Urinary bladder (tissue), 4 donors: ENCODE measurements around the gene MRPS30. TPM values are rescaled to one million over a fixed set of nuclear protein-coding genes. Genes with fewer than 3 reads are reported as not detected.
"Not testable (repeated sequence)": the region's sequence is repeated elsewhere in the genome, so short reads cannot be mapped to it uniquely, and the experiment has no call there.

Experiments
- DNase-seq: peaks from one replicate; pipeline ENCODE4 v3.0.0-alpha.2; 2015; ENCODE audit errors: extremely low spot score
- H3K27ac ChIP-seq: one replicate; pipeline ENCODE4 v1.5.1; 2013; ENCODE audit warnings: low read depth, mild to moderate bottlenecking, moderate library complexity
- H3K36me3 ChIP-seq: one replicate; pipeline ENCODE4 v1.6.1; 2013; ENCODE audit warnings: mild to moderate bottlenecking, moderate library complexity; ENCODE audit not compliant: insufficient read depth
- H3K4me1 ChIP-seq: one replicate; pipeline ENCODE4 v1.6.1; 2013; ENCODE audit warnings: mild to moderate bottlenecking, moderate library complexity; ENCODE audit not compliant: insufficient read depth
- H3K4me3 ChIP-seq: one replicate; pipeline ENCODE4 v1.5.1; 2013; ENCODE audit warnings: low read depth, low read length
- WGBS: extraction: QIAGEN DNeasy Blood & Tissue Kit; methylation state at CpG from one replicate; pipeline ENCODE4 v1.1.7; 2013; 5-methylcytosine and 5-hydroxymethylcytosine counted together
- polyA plus RNA-seq: library from polyadenylated mRNA; stranded (reverse); fragments of 200-250 nt; gene quantifications from one replicate; pipeline ENCODE4 v1.2.3, GENCODE V29; 2013
- total RNA-seq: library from RNA; depleted of rRNA; stranded (reverse); fragments of >200 nt; gene quantifications from one replicate; pipeline ENCODE4 v1.2.3, GENCODE V29; 2014
- donor health status: healthy with polysubstance abuse.
- donor health status: healthy.

The MRPS30 gene
- total and polyA plus RNA-seq, 2 donors: 29.7 to 122 TPM

DNA sequence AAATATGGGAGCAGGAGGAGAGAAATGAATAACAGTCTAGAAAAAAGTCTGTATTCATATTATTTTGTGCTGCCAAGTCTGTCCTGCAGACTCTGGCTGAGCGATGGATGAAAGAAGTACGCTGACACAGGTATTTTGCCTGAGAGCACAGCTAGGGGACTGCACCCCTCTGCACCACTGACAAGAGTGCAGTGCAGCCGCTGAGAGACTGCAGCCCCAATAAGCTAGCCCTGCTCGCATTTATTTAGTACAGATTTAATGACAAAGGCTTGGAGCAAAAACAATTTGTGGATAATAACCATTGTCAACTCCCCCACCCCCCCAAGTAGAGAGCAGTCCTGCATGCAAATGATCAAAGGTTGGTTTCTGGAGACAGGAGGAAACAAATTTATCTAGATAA lies 13.3 kb upstream of the MRPS30 start:
- no peak for DNase-seq
- Histone ChIP-seq H3K4me1 (no peaks in the 10 kb centered on the region), H3K36me3 (no peaks in the 10 kb centered on the region), H3K4me3 (no peak overlapping the region), H3K27ac (no peak overlapping the region)
- 96% methylated on average over 4 of the region's 4 CpGs for WGBS

DNA sequence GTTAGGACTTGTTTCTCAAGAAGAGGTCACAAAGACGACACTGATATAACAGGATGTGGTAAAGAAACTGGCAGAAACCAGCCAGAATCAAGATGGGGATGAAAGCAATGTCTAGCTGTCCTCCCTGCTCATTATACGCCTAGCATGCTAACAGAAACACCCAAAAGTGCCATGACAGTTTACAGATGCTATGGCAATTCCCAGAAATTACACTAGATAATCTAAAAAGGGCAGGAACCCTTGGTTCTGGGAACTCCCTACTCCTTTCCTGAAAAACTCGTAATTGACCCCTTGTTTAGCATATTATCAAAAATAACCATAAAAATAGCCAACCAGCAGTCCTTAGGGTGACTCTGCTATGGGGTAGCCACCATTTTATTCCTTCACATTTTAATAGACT lies 10.9 kb upstream of the MRPS30 start:
- H3K36me3 ChIP-seq: no peaks in the 10 kb centered on the region
- H3K4me3 ChIP-seq: no peak overlapping the region
- H3K4me1 ChIP-seq: no peaks in the 10 kb centered on the region
- no peak for DNase-seq
- 83% methylated on average over 3 of the region's 3 CpGs for WGBS
- H3K27ac ChIP-seq: no peak overlapping the region

DNA sequence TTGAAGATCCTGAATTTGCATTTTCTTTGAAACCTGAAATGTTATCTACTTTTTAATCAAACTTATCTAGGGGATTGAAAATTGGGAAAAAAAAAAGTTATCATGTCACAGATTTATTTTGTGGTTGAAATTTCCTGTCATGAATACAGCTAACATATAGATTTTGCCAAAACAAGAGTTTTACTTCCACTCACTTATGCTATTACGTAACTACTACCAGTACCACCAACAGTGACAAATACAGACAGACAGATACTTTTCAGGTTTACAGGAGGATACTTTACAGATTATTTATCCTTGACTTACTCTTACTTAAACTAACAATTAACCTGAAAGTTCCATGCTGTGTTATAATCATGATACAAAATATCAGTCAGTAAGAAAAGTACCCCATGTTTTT lies 6.8 kb upstream of the MRPS30 start:
- Histone ChIP-seq H3K36me3 (no peaks in the 10 kb centered on the region), H3K4me3 (no peak overlapping the region), H3K4me1 (no peaks in the 10 kb centered on the region), H3K27ac (no peak overlapping the region)
- no peak for DNase-seq
- 90% methylated on average over 1 of the region's 1 CpG for WGBS

DNA sequence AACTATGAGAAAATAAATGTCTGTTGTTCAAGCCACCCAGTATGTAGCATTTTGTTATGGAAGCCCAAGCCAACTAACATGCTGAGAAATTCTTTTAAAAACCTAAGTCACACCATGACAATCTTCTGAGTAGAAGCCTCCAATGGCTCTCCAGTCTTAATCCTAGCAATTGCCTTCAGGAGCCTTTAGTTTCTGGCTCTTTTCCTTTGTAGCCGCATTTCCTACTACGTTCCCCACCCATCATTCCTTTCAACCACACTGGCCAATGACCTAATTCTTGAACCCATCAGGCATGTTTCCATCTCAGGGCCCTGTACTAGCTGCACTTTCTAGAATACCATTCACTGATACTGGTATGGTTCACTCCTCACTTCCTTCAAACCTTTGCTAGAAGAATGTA lies 2.1 kb upstream of the MRPS30 start:
- no peak overlapping the region for H3K4me3 ChIP-seq
- H3K36me3 ChIP-seq: no peaks in the 10 kb centered on the region
- H3K27ac ChIP-seq: no peak overlapping the region
- WGBS: 91% methylated on average over 2 of the region's 2 CpGs
- DNase-seq: no peak
- H3K4me1 ChIP-seq: no peaks in the 10 kb centered on the region

DNA sequence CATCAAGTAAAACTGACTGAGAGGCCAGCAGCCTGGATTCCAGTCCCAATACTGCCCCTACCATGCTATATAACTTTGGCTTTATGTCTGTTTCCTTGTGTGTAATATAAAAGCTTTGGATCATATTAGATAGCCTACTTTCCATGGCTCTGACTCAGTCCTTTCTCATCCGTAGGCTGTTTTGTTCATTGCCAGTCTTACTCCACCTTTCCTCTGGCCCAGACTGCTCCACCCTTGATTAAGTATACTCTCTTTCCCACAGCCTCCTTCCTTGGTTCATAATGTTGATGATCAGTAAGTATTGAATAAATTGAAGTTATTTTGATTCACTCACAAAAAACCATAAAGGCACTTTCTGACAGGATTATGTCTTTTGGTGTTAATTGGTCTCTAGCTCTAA lies 1.5 kb upstream of the MRPS30 start:
- no peak for DNase-seq
- Histone ChIP-seq H3K4me3 (no peak overlapping the region), H3K27ac (no peak overlapping the region), H3K36me3 (no peaks in the 10 kb centered on the region), H3K4me1 (no peaks in the 10 kb centered on the region)
- 55% methylated on average over 1 of the region's 1 CpG for WGBS

DNA sequence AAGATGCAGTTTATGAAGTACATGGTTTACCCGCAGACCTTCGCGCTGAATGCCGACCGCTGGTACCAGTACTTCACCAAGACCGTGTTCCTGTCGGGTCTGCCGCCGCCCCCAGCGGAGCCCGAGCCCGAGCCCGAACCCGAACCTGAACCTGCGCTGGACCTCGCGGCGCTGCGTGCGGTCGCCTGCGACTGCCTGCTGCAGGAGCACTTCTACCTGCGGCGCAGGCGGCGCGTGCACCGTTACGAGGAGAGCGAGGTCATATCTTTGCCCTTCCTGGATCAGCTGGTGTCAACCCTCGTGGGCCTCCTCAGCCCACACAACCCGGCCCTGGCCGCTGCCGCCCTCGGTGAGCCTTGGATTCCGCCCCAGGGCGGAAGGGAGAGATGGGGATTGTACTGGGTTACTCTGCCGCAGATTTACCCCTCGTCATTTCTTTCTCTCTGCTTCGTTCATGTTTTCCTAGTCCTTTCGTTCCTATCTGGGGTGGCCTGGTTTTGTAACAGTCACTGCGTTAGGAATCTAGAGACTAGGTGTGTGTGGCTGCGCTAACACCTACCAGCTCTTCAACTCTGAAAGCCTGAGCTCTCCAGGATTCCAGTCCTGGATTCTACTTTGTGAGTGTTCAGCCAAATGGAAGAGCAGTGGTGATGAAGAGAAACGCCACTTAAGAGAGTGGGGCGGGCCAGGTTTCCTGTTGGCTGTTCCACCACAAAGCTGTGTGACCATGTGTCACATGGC lies 638 bp downstream of the MRPS30 start:
- H3K36me3 ChIP-seq: no peaks in the 10 kb centered on the region
- peak overlapping the region; percentile 60 for H3K27ac ChIP-seq
- under 1% methylated on average over 45 of the region's 45 CpGs for WGBS
- H3K4me3 ChIP-seq: peak overlapping the region; percentile 91
- H3K4me1 ChIP-seq: no peaks in the 10 kb centered on the region
- peak; percentile 20 for DNase-seq

DNA sequence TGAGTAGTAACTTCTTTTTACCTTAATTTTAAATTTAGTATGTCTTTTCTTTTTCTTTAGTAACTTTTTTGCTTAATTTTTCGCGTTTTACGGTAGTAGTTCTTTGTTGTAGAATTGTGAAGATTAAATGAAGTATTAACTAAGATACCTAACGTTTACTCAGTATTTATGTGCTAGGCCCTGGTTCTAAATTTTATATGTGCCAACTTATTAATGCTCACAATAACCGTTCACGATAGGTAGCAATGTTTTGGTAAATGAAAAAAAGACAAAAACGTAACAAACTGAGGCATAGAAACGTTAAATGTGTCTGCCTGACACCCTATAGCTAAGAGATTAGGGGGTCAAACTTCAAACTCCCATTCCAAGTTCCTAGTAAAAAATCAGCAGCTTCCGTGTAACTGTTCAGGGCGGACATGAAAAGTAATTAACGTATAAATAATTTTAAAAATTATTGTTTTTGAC lies 1.2 kb downstream of the MRPS30 start:
- H3K4me3 ChIP-seq: peak overlapping the region; percentile 91
- H3K36me3 ChIP-seq: no peaks in the 10 kb centered on the region
- H3K27ac ChIP-seq: no peak overlapping the region
- WGBS: 16% methylated on average over 11 of the region's 11 CpGs
- no peaks in the 10 kb centered on the region for H3K4me1 ChIP-seq
- DNase-seq: no peak

DNA sequence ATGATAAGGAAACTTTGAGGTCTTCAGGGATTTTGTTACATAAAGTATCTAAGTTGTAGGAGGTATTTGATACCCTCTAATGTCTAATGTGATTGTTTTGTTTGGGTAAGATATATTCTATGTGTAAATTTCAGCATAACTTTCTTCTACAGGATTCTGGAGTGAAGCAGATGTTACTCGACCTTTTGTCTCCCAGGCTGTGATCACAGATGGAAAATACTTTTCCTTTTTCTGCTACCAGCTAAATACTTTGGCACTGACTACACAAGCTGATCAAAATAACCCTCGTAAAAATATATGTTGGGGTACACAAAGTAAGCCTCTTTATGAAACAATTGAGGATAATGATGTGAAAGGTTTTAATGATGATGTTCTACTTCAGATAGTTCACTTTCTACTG lies 6.0 kb downstream of the MRPS30 start:
- 76% methylated on average over 2 of the region's 2 CpGs for WGBS
- Histone ChIP-seq H3K4me3 (no peak overlapping the region), H3K27ac (no peak overlapping the region), H3K36me3 (peaks cover 4% of the 10 kb centered on the region), H3K4me1 (no peaks in the 10 kb centered on the region)
- DNase-seq: no peak

DNA sequence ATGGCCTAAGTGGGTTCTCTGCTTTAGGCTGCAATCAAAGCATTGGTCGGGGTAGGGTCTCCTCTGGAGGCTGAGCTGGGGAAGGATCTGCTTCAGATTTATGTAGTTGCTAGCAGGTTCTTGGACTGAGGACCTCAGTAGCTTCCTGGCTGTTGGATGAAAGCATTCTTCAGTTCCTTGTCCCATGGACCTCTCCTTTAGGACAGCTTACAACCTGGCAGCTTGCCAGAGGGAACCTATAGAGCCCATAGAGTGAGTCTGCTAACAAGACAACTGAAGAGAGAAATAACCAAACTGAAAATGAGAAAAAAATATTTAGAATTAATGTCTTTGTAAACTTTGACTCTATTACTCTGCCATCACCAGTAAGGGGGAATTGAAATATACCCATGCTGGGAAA lies 12.4 kb downstream of the MRPS30 start:
- 95% methylated on average over 1 of the region's 1 CpG for WGBS
- Histone ChIP-seq H3K27ac (no peak overlapping the region), H3K36me3 (peaks cover 6% of the 10 kb centered on the region), H3K4me1 (no peaks in the 10 kb centered on the region), H3K4me3 (no peak overlapping the region)
- no peak for DNase-seq

DNA sequence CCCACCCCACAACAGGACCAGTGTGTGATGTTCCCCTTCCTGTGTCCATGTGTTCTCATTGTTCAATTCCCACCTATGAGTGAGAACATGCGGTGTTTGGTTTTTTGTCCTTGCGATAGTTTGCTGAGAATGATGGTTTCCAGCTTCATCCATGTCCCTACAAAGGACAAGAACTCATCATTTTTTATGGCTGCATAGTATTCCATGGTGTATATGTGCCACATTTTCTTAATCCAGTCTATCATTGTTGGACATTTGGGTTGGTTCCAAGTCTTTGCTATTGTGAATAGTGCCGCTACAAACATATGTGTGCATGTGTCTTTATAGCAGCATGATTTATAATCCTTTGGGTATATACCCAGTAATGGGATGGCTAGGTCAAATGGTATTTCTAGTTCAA lies 15.9 kb downstream of the MRPS30 start:
- DNase-seq: not testable (repeated sequence)

DNA sequence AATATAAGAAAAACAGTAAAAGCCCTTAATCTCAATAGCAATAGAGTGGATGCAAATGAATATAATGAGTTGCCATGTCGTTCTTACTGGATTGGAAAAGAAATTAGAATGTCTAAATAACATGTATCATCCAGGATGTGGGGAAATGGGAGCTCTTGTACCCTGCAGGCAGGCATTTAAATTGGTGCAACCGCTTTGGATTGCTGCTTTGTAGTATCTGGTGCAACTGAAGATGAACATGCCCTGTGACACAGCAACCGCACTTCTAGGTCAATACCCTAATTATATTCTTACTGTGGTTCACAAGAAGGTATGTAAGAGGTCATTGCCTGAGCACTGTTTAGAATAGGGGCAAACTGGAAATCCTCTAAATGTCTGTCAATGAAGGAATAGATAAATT lies 18.9 kb downstream of the MRPS30 start:
- DNase-seq: no peak
- H3K27ac ChIP-seq: no peak overlapping the region
- no peaks in the 10 kb centered on the region for H3K36me3 ChIP-seq
- no peak overlapping the region for H3K4me3 ChIP-seq
- no peaks in the 10 kb centered on the region for H3K4me1 ChIP-seq
- WGBS: 88% methylated on average over 3 of the region's 3 CpGs

More for the DNA sequence above, 15.9 kb downstream of the MRPS30 start:
- H3K4me1 ChIP-seq, H3K4me3 ChIP-seq, H3K27ac ChIP-seq, H3K36me3 ChIP-seq: not testable (repeated sequence)
- 79% methylated on average over 2 of the region's 3 CpGs for WGBS

DNA sequence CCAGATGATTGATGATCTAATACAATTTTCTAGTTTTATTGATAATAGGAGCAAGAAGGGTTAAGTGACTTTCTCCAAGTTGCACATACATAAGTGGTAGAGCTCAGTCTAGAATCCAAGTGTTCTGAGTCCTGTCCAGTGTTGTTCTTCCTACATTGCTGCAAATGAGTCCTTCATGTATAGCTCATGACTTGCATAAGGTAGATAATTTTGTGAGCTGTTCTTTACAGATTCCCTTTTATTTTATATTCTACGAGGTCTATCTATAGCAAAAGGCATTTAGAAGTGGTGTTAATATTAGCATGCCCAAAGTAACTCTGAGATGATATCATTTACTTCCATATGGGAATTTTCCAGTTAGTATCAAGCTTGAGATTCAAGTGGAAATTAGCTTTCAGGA lies 20.0 kb downstream of the MRPS30 start:
- H3K4me3 ChIP-seq: no peak overlapping the region
- H3K36me3 ChIP-seq: no peaks in the 10 kb centered on the region
- no peak for DNase-seq
- 81% methylated on average over 1 of the region's 1 CpG for WGBS
- H3K27ac ChIP-seq: no peak overlapping the region
- H3K4me1 ChIP-seq: no peaks in the 10 kb centered on the region

DNA sequence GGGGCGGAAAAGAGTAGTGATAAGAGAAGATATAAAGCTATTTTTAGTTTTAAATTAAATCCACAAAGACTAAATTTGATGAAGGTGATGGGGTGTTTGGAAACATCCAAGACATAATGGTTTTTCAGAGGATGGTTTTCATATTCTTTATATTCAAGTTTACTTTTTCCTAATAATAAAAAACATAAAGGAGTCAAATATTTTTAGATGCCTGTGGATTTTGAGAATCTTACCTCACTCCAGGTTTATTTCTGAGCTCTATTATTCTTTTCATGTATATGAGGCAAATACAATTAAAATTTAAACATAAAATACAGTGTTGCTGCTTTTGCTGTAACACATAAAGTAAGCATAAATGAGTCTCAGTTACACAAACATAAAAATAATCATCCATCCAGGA lies 22.2 kb downstream of the MRPS30 start:
- H3K27ac ChIP-seq: no peak overlapping the region
- H3K4me1 ChIP-seq: no peaks in the 10 kb centered on the region
- H3K36me3 ChIP-seq: no peaks in the 10 kb centered on the region
- H3K4me3 ChIP-seq: no peak overlapping the region
- DNase-seq: no peak
- 88% methylated on average over 1 of the region's 1 CpG for WGBS

DNA sequence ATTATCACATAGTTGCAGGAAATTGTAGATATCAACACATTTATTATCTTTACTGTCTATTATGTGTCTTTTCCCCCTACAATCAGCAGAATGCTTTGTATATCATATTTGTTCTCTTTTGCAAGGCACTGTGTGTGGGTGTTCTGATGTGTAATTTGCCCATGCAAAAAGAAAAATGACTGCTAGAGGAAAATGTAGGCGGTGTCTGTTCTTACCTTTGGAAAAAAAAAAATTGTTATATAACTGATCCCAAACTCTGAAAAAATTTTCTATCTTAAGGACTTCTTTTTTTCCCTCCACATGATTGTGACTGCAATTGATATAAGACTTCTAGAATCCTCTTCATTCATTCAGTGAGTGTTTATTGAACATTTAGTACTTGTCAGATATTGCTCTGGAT lies 24.5 kb downstream of the MRPS30 start:
- H3K27ac ChIP-seq: no peak overlapping the region
- DNase-seq: no peak
- no peaks in the 10 kb centered on the region for H3K4me1 ChIP-seq
- H3K4me3 ChIP-seq: no peak overlapping the region
- 91% methylated on average over 1 of the region's 1 CpG for WGBS
- no peaks in the 10 kb centered on the region for H3K36me3 ChIP-seq

DNA sequence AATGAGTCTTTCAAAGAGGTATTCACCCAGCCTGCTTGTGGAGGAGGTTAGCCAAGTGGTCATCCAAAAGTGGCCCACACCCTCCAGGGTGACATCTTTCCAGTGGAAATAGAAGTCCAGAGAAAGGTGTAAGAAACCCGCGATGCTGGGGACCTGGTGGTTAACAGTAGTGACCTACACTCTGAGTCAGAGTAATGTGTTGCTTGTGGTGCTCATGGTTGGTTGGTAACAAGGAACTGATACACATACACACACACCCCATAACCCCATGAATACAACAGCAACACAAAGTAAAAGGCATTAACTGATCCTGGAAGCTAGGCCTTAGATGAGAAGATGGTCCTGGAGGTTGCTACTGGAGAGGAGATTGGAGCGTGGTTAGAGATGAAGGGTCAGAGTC lies 26.9 kb downstream of the MRPS30 start:
- Histone ChIP-seq H3K36me3 (no peaks in the 10 kb centered on the region), H3K4me3 (no peak overlapping the region), H3K27ac (no peak overlapping the region), H3K4me1 (no peaks in the 10 kb centered on the region)
- WGBS: 98% methylated on average over 3 of the region's 3 CpGs
- no peak for DNase-seq
